Activated gamma-delta T cell (primary cell): ENCODE measurements around the gene CPTP.
"Not testable (repeated sequence)": the region's sequence is repeated elsewhere in the genome, so short reads cannot be mapped to it uniquely, and the experiment has no call there.

Experiments used
- DNase-seq: peaks from one replicate; lab custom pipeline; 2025; lab: John Stamatoyannopoulos, UW

Gene CPTP

DNA sequence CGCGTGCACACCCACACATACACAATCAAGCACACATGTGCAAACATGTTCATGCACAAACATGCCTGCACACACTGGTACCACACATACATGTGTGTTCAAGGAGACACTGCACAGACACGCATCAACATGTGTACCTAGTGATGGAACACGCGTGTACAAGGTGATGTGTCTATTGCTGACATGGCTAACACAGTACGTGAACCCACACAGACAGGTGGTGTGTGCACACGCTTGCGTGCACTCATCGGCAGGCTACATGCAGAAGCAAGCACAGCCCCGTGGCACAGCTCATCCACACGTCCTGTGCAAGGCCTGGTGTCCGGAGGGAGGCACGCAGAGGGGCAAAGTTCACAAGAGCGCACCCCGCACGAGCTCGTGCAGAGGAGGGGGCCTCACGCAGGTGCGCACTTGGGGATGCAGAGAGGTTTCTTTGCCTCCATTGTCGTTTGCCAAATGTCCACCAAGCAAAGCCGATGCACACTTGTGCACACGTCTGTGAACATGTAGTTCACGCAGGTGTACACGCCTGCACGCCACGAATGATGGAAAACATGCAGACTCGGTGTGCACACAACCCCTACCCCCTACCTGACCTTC, 17.8 kb upstream of the CPTP start:
- DNase-seq: no peak

GRCh38 chr1:1307261-1307922, 17.2 kb upstream of the CPTP start:
- DNase-seq: no peak

DNA sequence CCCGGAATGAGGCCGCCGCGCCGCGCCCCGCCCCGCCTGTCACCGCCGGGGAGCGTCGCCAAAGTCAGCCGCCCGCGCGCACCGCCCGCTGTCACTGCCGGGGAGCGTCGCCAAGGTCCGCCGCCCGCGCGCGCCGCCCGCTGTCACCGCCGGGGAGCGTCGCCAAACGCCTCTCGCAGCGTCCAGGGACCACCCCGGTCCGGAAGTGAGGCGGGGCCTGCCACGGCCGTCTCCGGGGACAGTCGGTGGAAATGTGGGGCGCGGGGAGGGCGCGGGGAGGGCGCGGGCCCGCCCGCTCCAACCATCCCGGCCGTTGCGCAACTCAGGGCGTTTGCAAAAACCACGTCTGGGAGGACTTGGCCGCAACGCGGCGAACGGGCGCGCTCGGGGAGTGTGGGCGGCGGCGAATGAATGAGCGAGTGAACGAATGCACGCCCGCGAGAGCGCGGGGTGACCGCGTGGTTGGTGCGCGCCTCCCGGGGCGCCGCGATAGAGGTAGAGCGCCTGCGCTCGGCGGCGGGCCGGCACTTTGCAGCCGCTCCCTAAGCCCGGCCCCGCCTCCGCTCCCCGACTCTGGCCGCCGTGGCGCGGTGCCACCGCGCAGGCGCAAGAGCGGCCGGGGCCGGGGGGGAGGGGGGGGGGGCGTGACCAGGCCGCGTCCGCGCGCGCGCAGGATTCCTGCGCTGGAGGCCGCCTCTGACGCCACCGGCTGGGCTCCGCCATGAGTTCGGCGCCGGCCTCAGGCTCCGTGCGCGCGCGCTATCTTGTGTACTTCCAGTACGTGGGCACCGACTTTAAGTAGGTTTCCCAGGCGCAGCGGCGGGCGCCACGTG, 16.5 kb upstream of the CPTP start, which contains the start of the genes ACAP3 and PUSL1:
Gene ACAP3, minus strand, starts transcription at position 8 of the 833 bp plus-strand sequence. CDS start 115 bp downstream, outside the sequence.
Gene PUSL1, plus strand, starts transcription at position 675 of the 833 bp plus-strand sequence. Its CDS starts 47 bp downstream, at position 722.
- peak; percentile 88 for DNase-seq

GRCh38 chr1:1308756-1309250, 15.8 kb upstream of the CPTP start:
- no peak for DNase-seq

- no peak for DNase-seq
Measured at GRCh38 chr1:1309251-1310108, 15.1 kb upstream of the CPTP start.

- no peak for DNase-seq
Measured at GRCh38 chr1:1310109-1310385, 14.6 kb upstream of the CPTP start.

GRCh38 chr1:1310476-1311053, 14.0 kb upstream of the CPTP start:
- DNase-seq: no peak

GRCh38 chr1:1311107-1312104, 13.2 kb upstream of the CPTP start:
- DNase-seq: no peak

- no peak for DNase-seq
Measured at GRCh38 chr1:1312450-1313314, 11.9 kb upstream of the CPTP start.

GRCh38 chr1:1313500-1314236, 10.9 kb upstream of the CPTP start:
- no peak for DNase-seq

DNA sequence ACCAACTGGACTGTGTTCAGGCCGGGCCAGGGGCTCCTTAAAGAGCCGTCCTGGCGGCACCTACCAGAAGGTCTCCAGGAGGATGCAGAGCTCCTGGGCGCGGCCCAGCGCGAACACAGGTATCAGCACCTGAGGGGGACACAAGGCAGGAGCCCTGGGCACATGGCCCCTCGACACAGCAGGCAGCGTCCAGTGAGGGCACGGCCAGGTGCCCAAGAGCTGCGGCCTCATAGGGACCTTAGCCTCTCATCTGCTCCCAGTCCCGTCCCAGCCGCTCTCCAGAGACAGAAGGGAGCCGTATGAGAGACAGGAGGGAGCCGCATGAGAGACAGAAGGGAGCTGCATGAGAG, 10.4 kb upstream of the CPTP start:
- DNase-seq: no peak

- no peak for DNase-seq
Measured at GRCh38 chr1:1314678-1315335, 9.8 kb upstream of the CPTP start.

DNA sequence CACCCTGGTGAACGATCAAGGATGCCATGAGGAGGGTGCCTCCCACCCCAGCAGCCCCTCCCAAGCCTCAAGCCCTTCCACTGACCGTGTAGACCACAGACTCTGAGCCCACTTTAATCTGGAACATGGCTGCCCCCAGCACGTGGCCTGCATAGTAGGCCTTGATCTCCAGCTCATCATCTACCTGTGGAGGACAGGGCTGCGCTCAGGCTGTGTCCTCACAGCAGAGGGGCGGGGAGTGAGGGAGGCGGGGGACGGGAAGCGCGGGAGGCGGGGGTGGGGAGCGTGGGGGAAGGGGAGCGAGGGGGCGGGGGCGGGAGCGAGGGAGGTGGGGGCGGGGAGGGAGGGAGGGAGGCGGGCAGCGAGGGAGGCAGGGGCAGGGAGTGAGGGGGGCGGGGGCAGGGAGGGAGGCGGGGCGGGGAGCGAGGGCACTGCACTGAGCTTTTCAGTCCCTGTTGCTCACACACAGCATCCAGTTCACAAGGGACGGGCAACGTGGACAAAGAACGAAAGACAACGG, 9.1 kb upstream of the CPTP start:
- DNase-seq: no peak

GRCh38 chr1:1316199-1316598, 8.4 kb upstream of the CPTP start:
- DNase-seq: not testable (repeated sequence)

DNA sequence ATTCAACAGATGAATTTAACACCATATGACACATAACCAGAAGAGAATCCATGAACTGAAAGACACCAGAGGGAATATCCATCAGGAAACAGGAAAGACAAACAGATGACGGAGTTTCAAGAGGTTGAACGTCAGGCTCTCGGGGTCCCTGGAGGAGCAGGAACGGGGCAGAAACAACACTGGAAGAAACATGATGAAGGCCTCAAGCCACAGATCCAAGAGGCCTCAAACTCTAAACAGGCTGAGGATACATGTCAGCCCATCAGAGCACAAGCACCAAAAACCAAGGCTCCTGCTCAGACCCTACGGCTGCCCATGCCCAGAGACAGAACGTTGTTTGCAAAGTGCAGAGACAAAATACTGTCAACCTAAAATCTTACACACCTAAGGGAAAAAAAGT, 7.2 kb upstream of the CPTP start:
- no peak for DNase-seq

GRCh38 chr1:1318131-1318652, 6.4 kb upstream of the CPTP start:
- no peak for DNase-seq

GRCh38 chr1:1318777-1319645, 5.6 kb upstream of the CPTP start:
- DNase-seq: no peak
